ENCODE measurements around the gene YPEL2.

DNA sequence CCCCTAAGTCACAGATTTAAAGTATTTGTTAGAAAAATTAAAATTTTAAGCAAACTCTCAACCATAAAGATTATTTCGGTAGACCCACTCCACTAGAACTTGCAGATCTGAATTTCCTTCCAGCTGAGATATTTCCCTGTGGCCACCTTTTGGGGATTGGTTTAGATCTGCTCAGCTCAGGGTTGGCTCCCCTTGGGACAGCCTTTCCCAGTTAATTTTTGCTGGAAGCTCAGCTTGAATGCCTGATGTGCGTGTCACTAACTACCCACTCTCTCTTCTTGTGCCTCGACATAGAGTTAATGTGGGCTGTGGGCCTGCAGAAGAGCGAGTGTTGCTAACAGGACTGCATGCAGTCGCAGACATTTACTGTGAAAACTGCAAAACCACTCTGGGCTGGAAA, 57.6 kb downstream of the YPEL2 start:
- no peak for TF ChIP-seq EP300 (IDR thresholded peaks at IDR 0.05)
- TF ChIP-seq, protein P1, sequence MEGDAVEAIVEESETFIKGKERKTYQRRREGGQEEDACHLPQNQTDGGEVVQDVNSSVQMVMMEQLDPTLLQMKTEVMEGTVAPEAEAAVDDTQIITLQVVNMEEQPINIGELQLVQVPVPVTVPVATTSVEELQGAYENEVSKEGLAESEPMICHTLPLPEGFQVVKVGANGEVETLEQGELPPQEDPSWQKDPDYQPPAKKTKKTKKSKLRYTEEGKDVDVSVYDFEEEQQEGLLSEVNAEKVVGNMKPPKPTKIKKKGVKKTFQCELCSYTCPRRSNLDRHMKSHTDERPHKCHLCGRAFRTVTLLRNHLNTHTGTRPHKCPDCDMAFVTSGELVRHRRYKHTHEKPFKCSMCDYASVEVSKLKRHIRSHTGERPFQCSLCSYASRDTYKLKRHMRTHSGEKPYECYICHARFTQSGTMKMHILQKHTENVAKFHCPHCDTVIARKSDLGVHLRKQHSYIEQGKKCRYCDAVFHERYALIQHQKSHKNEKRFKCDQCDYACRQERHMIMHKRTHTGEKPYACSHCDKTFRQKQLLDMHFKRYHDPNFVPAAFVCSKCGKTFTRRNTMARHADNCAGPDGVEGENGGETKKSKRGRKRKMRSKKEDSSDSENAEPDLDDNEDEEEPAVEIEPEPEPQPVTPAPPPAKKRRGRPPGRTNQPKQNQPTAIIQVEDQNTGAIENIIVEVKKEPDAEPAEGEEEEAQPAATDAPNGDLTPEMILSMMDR (IDR thresholded peaks at IDR 0.05) = no peak
- no peak for TF ChIP-seq POLR2AphosphoS5 (IDR thresholded peaks at IDR 0.05)
